Stomach (tissue), 9 donors: ENCODE measurements around the gene SHMT2. TPM values are rescaled to one million over a fixed set of nuclear protein-coding genes. Genes with fewer than 3 reads are reported as not detected.
A peak's percentile ranks its signal among the peaks of the same experiment; 100 is the strongest.

ENCODE experiments used
- DNase-seq, 2 donors: peaks; one replicate each; pipeline versions ENCODE4 v3.0.0 to v3.0.0-alpha.2; 2013 to 2019
- H3K27ac ChIP-seq, 5 donors: fragments of 200-600 bp in 4 of 5; sonication (generic) in 4 of 5; one replicate each; pipeline ENCODE4 v1.5.1; 2013 to 2019; ENCODE audit warnings: mild to moderate bottlenecking in 1 of 5, moderate library complexity in 1 of 5
- H3K27me3 ChIP-seq, 3 donors: fragments of 200-600 bp; sonication (generic); one replicate each; pipeline ENCODE4 v1.5.1; 2017 to 2019; ENCODE audit warnings: mixed run types in 1 of 3
- H3K36me3 ChIP-seq, 4 donors: fragments of 200-600 bp; sonication (generic); 1 replicate in 3 of 4; 2 replicates in 1 of 4; pipeline ENCODE4 v1.5.1; 2016 to 2019
- H3K4me1 ChIP-seq, 4 donors: fragments of 200-600 bp; sonication (generic); one replicate each; pipeline ENCODE4 v1.5.1; 2016 to 2019
- H3K4me3 ChIP-seq, 4 donors: fragments of 200-600 bp; sonication (generic) in 3 of 4; one replicate each; pipeline ENCODE4 v1.5.1; 2016 to 2019; ENCODE audit warnings: mild to moderate bottlenecking in 1 of 4
- H3K9me3 ChIP-seq, 4 donors: fragments of 200-600 bp; sonication (generic); one replicate each; pipeline ENCODE4 v1.5.1; 2016 to 2019
- CTCF ChIP-seq, 7 experiments: fragments of 450-650 bp in 4 of 7; fragments of 200-600 bp in 3 of 7; sonication (generic) in 3 of 7; IDR thresholded peaks; one replicate each; pipeline ENCODE4 v1.5.1; 2016 to 2019; ENCODE audit warnings: antibody characterized with exemption in 7 of 7, control low read depth in 2 of 7, mild to moderate bottlenecking in 1 of 7
- EP300 ChIP-seq: sonication (generic); formaldehyde crosslinking; IDR thresholded peaks from one replicate; pipeline ENCODE4 v1.6.1; 2017; ENCODE audit warnings: antibody characterized with exemption
- POLR2A ChIP-seq, 4 donors: fragments of 450-650 bp; IDR thresholded peaks; one replicate each; pipeline ENCODE4 v1.6.1; 2016; ENCODE audit warnings: antibody characterized with exemption in 4 of 4, control low read depth in 2 of 4, mild to moderate bottlenecking in 1 of 4, moderate library complexity in 1 of 4
- POLR2AphosphoS5 ChIP-seq, 3 donors: sonication (generic); formaldehyde crosslinking; IDR thresholded peaks; one replicate each; pipeline ENCODE4 v1.6.1; 2016; ENCODE audit warnings: antibody characterized with exemption in 3 of 3
- WGBS, 5 donors: extraction: QIAGEN DNeasy Blood & Tissue Kit in 3 of 5; methylation state at CpG; one replicate each; pipeline versions ENCODE4 v1.1.5 to v1.1.7; 2013 to 2018; 5-methylcytosine and 5-hydroxymethylcytosine counted together
- intact Hi-C: fragments of 100-400 bp; cut with DNase I; formaldehyde crosslinking; loops from one replicate; pipeline ENCODE4 v1.15.1; 2023; ENCODE audit warnings: low total_unique reads
- polyA plus RNA-seq, 3 donors: library from polyadenylated mRNA; stranded (reverse); fragments of 200-250 nt; gene quantifications; one replicate each; pipeline ENCODE4 v1.2.3, GENCODE V29; 2013
- total RNA-seq, 5 donors: library from RNA; depleted of rRNA; stranded (reverse); fragments of >200 nt; gene quantifications; one replicate each; pipeline versions ENCODE4 v1.1.0 to v1.2.3, GENCODE V29; 2014 to 2016
- donor health status: healthy with polysubstance abuse.
- donor health status: Bipolar disorder and iron deficiency.
- donor health status: healthy.

The SHMT2 gene
- total and polyA plus RNA-seq, 8 donors = 26.1 to 93.7 (median 58.0) TPM

- Histone ChIP-seq H3K4me1 (no peaks in the 10 kb centered on the region), H3K4me3 (no peak overlapping the region), H3K9me3 (no peaks in the 10 kb centered on the region), H3K36me3 (peaks cover 70 to 100% (median 98%) of the 10 kb centered on the region in 4 donors), H3K27me3 (no peaks in the 10 kb centered on the region), H3K27ac (no peak overlapping the region)
- 86 to 96% (median 91%) methylated on average over 17 to 19 of the region's 19 CpGs for WGBS, 5 donors
- no peak for DNase-seq
- intact Hi-C loops = no loop called here
- TF ChIP-seq POLR2AphosphoS5 (IDR thresholded peaks at IDR 0.05) (no peak), CTCF (IDR thresholded peaks at IDR 0.05) (no peak), POLR2A (IDR thresholded peaks at IDR 0.05) (no peak), EP300 (no peak)
Measured at GRCh38 chr12:57204454-57204853, 25.1 kb upstream of the SHMT2 start.

GRCh38 chr12:57205186-57205585 lies 24.3 kb upstream of the SHMT2 start:
- Histone ChIP-seq H3K4me3 (no peak overlapping the region), H3K27me3 (no peaks in the 10 kb centered on the region), H3K27ac (no peak overlapping the region), H3K36me3 (peaks cover 66 to 100% (median 98%) of the 10 kb centered on the region in 4 donors), H3K4me1 (no peaks in the 10 kb centered on the region), H3K9me3 (no peaks in the 10 kb centered on the region)
- TF ChIP-seq EP300 (no peak), CTCF (IDR thresholded peaks at IDR 0.05) (no peak), POLR2AphosphoS5 (IDR thresholded peaks at IDR 0.05) (no peak), POLR2A (IDR thresholded peaks at IDR 0.05) (no peak)
- DNase-seq = no peak
- WGBS, 5 donors = 93 to 97% (median 96%) methylated on average over 17 to 26 of the region's 26 CpGs
- intact Hi-C loops = no loop called here

GRCh38 chr12:57205931-57206330 lies 23.6 kb upstream of the SHMT2 start:
- H3K36me3 ChIP-seq = peaks cover 62 to 100% (median 98%) of the 10 kb centered on the region in 4 donors

GRCh38 chr12:57207731-57208630 lies 21.5 kb upstream of the SHMT2 start:
- intact Hi-C loops = no loop called here
- Histone ChIP-seq H3K27me3 (no peaks in the 10 kb centered on the region), H3K4me1 (peaks cover 0 to 4% (median 2%) of the 10 kb centered on the region in 4 donors), H3K27ac (peak overlapping the region in 1 of 5 donors; percentile 22), H3K9me3 (no peaks in the 10 kb centered on the region), H3K4me3 (no peak overlapping the region), H3K36me3 (peaks cover 48 to 99% (median 97%) of the 10 kb centered on the region in 4 donors)
- TF ChIP-seq POLR2A (IDR thresholded peaks at IDR 0.05) (no peak), POLR2AphosphoS5 (IDR thresholded peaks at IDR 0.05) (no peak), EP300 (no peak), CTCF (IDR thresholded peaks at IDR 0.05) (no peak)
- no peak for DNase-seq
- WGBS, 5 donors = 87 to 92% (median 89%) methylated on average over 21 to 29 of the region's 29 CpGs

More at GRCh38 chr12:57205931-57206330, 23.6 kb upstream of the SHMT2 start:
- DNase-seq = no peak
- Histone ChIP-seq H3K27me3 (no peaks in the 10 kb centered on the region), H3K27ac (no peak overlapping the region), H3K9me3 (no peaks in the 10 kb centered on the region), H3K4me1 (no peaks in the 10 kb centered on the region), H3K4me3 (no peak overlapping the region)
- WGBS, 5 donors = 78 to 98% (median 86%) methylated on average over 7 of the region's 7 CpGs
- no peak for TF ChIP-seq CTCF (IDR thresholded peaks at IDR 0.05)
- TF ChIP-seq POLR2A (IDR thresholded peaks at IDR 0.05) = no peak
- TF ChIP-seq EP300 = no peak
- TF ChIP-seq POLR2AphosphoS5 (IDR thresholded peaks at IDR 0.05) = no peak
- intact Hi-C loops = no loop called here
